ENCODE measurements around the gene SSC4D. TPM values are rescaled to one million over a fixed set of nuclear protein-coding genes. Genes with fewer than 3 reads are reported as not detected.

SSC4D gene
- 10.8 and 11.8 TPM in 2 replicates for total RNA-seq (2021; fragmentation: NEBNext Ultra II Directional; extraction: Animal tissue kit (Norgen Biotek cat#: 25700))
- 27.5 and 30.8 TPM in 2 replicates for polyA plus RNA-seq (2011; rRNA removed)
- 22.9 TPM for polyA plus RNA-seq (2011; cell fraction: cytosol; rRNA removed)
- polyA plus RNA-seq (2011; cell fraction: nucleus; rRNA removed) = 48.5 TPM
- polyA plus RNA-seq (2012, experiment 1 of 2) = 11.6 to 24.9 TPM (median 20.9 TPM) in 4 replicates
- polyA plus RNA-seq (2012, experiment 2 of 2) = 16.4 TPM
- polyA plus RNA-seq (2013, experiment 1 of 2) = 14.0 TPM
- polyA plus RNA-seq (2013, experiment 2 of 2) = 14.2 TPM
- polyA minus RNA-seq (2011; rRNA and poly(A)+ RNA removed) = 11.1 and 13.8 TPM in 2 replicates
- 6.3 TPM for polyA minus RNA-seq (2011; cell fraction: cytosol; rRNA and poly(A)+ RNA removed)
- 8.1 TPM for polyA minus RNA-seq (2011; cell fraction: nucleus; rRNA and poly(A)+ RNA removed)
- long read RNA-seq, experiment 1, partial matches to known transcripts = 4 of 8 reads
- long read RNA-seq, experiment 1, other reads (novel, unspliced or antisense) = 3 of 8 reads
- long read RNA-seq, experiment 2, partial matches to known transcripts = 0 of 1 reads
- long read RNA-seq, experiment 2, other reads (novel, unspliced or antisense) = 1 of 1 reads

- H2BK120ac ChIP-seq (replicated peaks; ENCODE audit: low read depth, low read length) = no peak within 1 kb of the TSS
- peak within 1 kb of the TSS; percentile 90; the same call in 1 of the 2 replicates for H2AFZ ChIP-seq (ENCODE audit: low read length)
- FAIRE-seq (no peak), DNase-seq (ENCODE audit: low read depth in 1 of 2, low spot score in 2 of 2) (peak in 1 of 2 experiments; percentile 79)
- no peak within 1 kb of the TSS for H4K91ac ChIP-seq (replicated peaks; ENCODE audit: insufficient read length, low read length)
- CTCF ChIA-PET (ENCODE audit: partially characterized antibody) = no interaction called here
- H3K9me3 ChIP-seq (ENCODE audit: insufficient read depth in 2 of 2, low read depth in 1 of 2, low read length in 1 of 2) = no peaks in the 10 kb centered on the region
- H3K4me2 ChIP-seq (ENCODE audit: insufficient read depth in 1 of 2, low read depth in 2 of 2, low read length in 2 of 2) = peak within 1 kb of the TSS; percentile 71 to 73
- POLR2A ChIA-PET (ENCODE audit: partially characterized antibody) = interaction anchor here (0.6 to 2.7 kb wide), 7 partner anchors 10 to 100 kb away, joined by 3 to 8 read pairs (median 3); no protein-coding TSS in a partner anchor
- H2BK12ac ChIP-seq (ENCODE audit: low read depth, low read length) = no peak within 1 kb of the TSS; the same call in 1 of the 2 replicates
- 23% methylated on average over 6 of the region's 6 CpGs; no CpG with 5 or more reads in 1 of the 2 experiments for WGBS, 2 experiments (ENCODE audit: extremely low coverage in 1 of 2, insufficient coverage in 1 of 2, insufficient read length in 1 of 2, insufficient replicate concordance in 2 of 2, low coverage in 1 of 2, low lambda C conversion rate in 2 of 2, missing lambda C conversion rate in 1 of 2)
- H3K4ac ChIP-seq (replicated peaks; ENCODE audit: insufficient read length, low read depth, low read length) = no peak within 1 kb of the TSS
- H4K8ac ChIP-seq (ENCODE audit: extremely low read depth, insufficient read depth, low read length) = peak within 1 kb of the TSS; percentile 38; the same call in 1 of the 2 replicates
- no peak within 1 kb of the TSS; the same call in 1 of the 2 replicates for H3K18ac ChIP-seq (ENCODE audit: extremely low read depth, low read length)
- no peaks in the 10 kb centered on the region for H3K36me3 ChIP-seq (ENCODE audit: control insufficient read depth in 2 of 4, insufficient read depth in 4 of 4, low read length in 3 of 4)
- peaks cover 0 to 7% (median 1%) of the 10 kb centered on the region in 4 experiments; a peak in 5 of 7 replicates for H3K4me1 ChIP-seq (replicated peaks in 1 of 4; ENCODE audit: control insufficient read depth in 3 of 4, insufficient read depth in 4 of 4, low read length in 3 of 4)
- peak within 1 kb of the TSS; percentile 74 for H4K5ac ChIP-seq (ENCODE audit: insufficient read length, low read depth, low read length)
- H4K20me1 ChIP-seq (replicated peaks in 1 of 2; ENCODE audit: control insufficient read depth in 1 of 2, insufficient read depth in 2 of 2, low read length in 2 of 2) = no peaks in the 10 kb centered on the region
- H2BK15ac ChIP-seq (ENCODE audit: low read length) = no peak within 1 kb of the TSS
- no peak within 1 kb of the TSS for H2BK20ac ChIP-seq (ENCODE audit: low read length)
- no peak within 1 kb of the TSS for H2AK5ac ChIP-seq (ENCODE audit: low read depth, low read length)
- no peak within 1 kb of the TSS for H3K14ac ChIP-seq (ENCODE audit: insufficient read length)
- H3K79me2 ChIP-seq (ENCODE audit: control insufficient read depth in 1 of 2, insufficient read depth in 2 of 2, low read length in 2 of 2) = no peaks in the 10 kb centered on the region
- no peak within 1 kb of the TSS for H3K27ac ChIP-seq (ENCODE audit: low read depth, low read length)
- no peak within 1 kb of the TSS for H3K56ac ChIP-seq (replicated peaks; ENCODE audit: insufficient read length, low read depth, low read length)
- peak within 1 kb of the TSS; percentile 64 for H2BK5ac ChIP-seq (ENCODE audit: low read depth, low read length)
- no peaks in the 10 kb centered on the region for H3K79me1 ChIP-seq (ENCODE audit: low read depth, low read length)
- peaks cover 2% of the 10 kb centered on the region for H3K23me2 ChIP-seq (ENCODE audit: low read depth, low read length)
- peak within 1 kb of the TSS; percentile 40 to 69 (median 44); a peak in 6 of 8 replicates for H3K4me3 ChIP-seq (ENCODE audit: extremely low read depth in 1 of 4, insufficient read depth in 2 of 4, low read depth in 3 of 4, low read length in 4 of 4)
- H3K9ac ChIP-seq (replicated peaks in 1 of 4; ENCODE audit: extremely low read depth in 1 of 4, low read depth in 3 of 4, low read length in 3 of 4) = peak within 1 kb of the TSS in 1 of 4 experiments; percentile 47; a peak in 1 of 7 replicates
- H3K27me3 ChIP-seq (replicated peaks in 1 of 4; ENCODE audit: control insufficient read depth in 3 of 4, extremely low read depth in 1 of 4, insufficient read depth in 3 of 4, low read length in 3 of 4) = no peaks in the 10 kb centered on the region
- H3K23ac ChIP-seq (ENCODE audit: insufficient read length) = no peak within 1 kb of the TSS
- TF ChIP-seq RFX5 (IDR thresholded peaks at IDR 0.05; ENCODE audit: borderline replicate concordance, low read depth, low read length) (no peak), FOSL1 (IDR thresholded peaks at IDR 0.05; ENCODE audit: insufficient read depth, low read depth, low read length) (no peak), ASH2L (IDR thresholded peaks at IDR 0.05; ENCODE audit: low read length) (no peak), PHF8 (conservative IDR thresholded peaks at IDR 0.05; ENCODE audit: low read depth, low read length) (no peak), YY1 (IDR thresholded peaks at IDR 0.05; ENCODE audit: low read depth, low read length) (no peak), USF2 (IDR thresholded peaks at IDR 0.05; ENCODE audit: low read length) (no peak), TAF1 (IDR thresholded peaks at IDR 0.05; ENCODE audit: low read depth, low read length) (no peak), BRCA1 (IDR thresholded peaks at IDR 0.05; ENCODE audit: low read depth, low read length) (no peak), SP2 (IDR thresholded peaks at IDR 0.05; ENCODE audit: low read length) (no peak), SIRT6 (IDR thresholded peaks at IDR 0.05; ENCODE audit: low read length) (no peak), ZNF274 (IDR thresholded peaks at IDR 0.05; ENCODE audit: borderline replicate concordance, extremely low read depth, low read length) (no peak)
These were observed at the start of gene SSC4D for GRCh38 chr7:76409537-76409936. TSS of gene SSC4D (minus strand) at chr7:76409697. CDS start at chr7:76404439, 5,258 bp downstream.
